ENCODE measurements around the gene PALLD. TPM values are rescaled to one million over a fixed set of nuclear protein-coding genes. Genes with fewer than 3 reads are reported as not detected.

The PALLD gene
- total RNA-seq, 4 donors from 2014 or later: 58.5 to 164 (median 84.2) TPM

- no peak for DNase-seq (ENCODE audit: low spot score)
- ATAC-seq (ENCODE audit: low FRiP score): no peak
- no peak for TF ChIP-seq CTCF (IDR thresholded peaks at IDR 0.05)
Observed at GRCh38 chr4:168609369-168609768, 112.5 kb downstream of the PALLD start.

GRCh38 chr4:168610911-168611530 is 114.2 kb downstream of the PALLD start:
- ATAC-seq (ENCODE audit: low FRiP score): no peak
- TF ChIP-seq CTCF (IDR thresholded peaks at IDR 0.05): no peak
- DNase-seq (ENCODE audit: low spot score): no peak

- no peak for ATAC-seq (ENCODE audit: low FRiP score)
- no peak for TF ChIP-seq CTCF (IDR thresholded peaks at IDR 0.05)
- no peak for DNase-seq (ENCODE audit: low spot score)
Observed at GRCh38 chr4:168612450-168613135, 115.7 kb downstream of the PALLD start.

GRCh38 chr4:168613869-168614268 is 117.0 kb downstream of the PALLD start:
- TF ChIP-seq CTCF (IDR thresholded peaks at IDR 0.05): no peak
- DNase-seq (ENCODE audit: low spot score) (no peak), ATAC-seq (ENCODE audit: low FRiP score) (no peak)

- DNase-seq (ENCODE audit: low spot score): no peak
- no peak for TF ChIP-seq CTCF (IDR thresholded peaks at IDR 0.05)
- no peak for ATAC-seq (ENCODE audit: low FRiP score)
Observed at GRCh38 chr4:168614281-168615057, 117.6 kb downstream of the PALLD start.

DNA sequence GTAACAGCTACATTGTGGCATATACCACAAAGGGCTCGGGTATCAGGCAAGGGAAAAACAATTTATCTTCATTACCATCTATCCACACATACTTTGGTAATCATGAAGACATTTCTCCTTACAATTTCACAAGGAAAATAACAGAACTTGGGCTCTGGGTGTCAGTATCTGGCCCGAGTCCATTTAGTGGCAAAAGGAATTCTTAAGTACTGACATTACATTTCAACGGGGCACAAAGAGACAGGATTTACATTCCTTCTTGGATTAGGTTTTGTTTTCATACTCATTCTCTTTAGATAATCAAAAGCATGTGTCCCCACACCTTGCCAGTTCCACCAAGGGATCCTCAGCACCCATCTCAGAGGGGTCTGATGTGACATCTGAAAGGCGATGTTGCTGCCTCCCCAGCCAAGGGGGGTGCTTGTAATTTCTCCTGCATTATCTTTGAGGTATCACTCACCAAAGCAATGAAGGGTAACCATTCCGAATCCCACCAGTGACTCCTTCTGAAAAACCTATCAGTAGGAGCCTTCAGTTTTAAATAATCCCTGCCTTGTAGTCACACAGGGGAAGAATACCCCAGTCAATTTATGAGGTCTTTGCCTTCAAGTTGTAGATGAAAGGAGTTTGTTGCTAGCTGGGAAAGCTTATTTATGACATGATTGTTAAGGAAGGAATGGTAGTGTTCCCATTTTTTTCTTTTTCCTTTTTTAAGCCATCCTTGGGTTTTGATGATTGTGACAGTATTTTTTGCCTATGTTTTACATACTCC is 118.6 kb downstream of the PALLD start:
- no peak for DNase-seq (ENCODE audit: low spot score)
- no peak for ATAC-seq (ENCODE audit: low FRiP score)
- no peak for TF ChIP-seq CTCF (IDR thresholded peaks at IDR 0.05)
